HUDEP-2 (cell line): ENCODE data around the gene HES4.
"Not testable (repeated sequence)": the region's sequence is repeated elsewhere in the genome, so short reads cannot be mapped to it uniquely, and the experiment has no call there.

ENCODE experiments used
- DNase-seq, 76 experiments: peaks; one replicate each; lab custom pipeline; 2025; ENCODE audit not compliant: unreplicated experiment in 76 of 76; lab: John Stamatoyannopoulos, UW

The HES4 gene

GRCh38 chr1:1019122-1019999 lies 19.5 kb upstream of the HES4 start:
- DNase-seq, result peak in 66 of 76 experiments; percentile 18 to 89 (median 70)

DNA sequence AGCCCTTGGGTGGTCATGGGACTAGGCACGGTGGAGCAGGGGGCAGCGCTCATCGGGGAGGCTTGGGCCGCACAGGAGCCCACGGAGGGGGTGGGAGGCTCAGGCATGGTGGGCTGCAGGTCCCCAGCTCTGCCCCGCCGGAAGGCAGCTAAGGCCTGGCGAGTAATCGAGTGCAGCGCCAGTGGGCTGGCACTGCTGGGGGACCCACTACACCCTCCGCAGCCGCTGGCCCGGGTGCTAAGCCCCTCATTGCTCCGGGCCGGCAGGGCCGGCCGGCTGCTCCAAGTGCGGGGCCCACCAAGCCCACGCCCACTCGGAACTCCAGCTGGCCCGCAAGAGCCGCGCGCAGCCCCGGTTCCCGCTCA lies 18.4 kb upstream of the HES4 start:
- not testable (repeated sequence) for DNase-seq

GRCh38 chr1:1017397-1018320 lies 17.8 kb upstream of the HES4 start:
- DNase-seq, result not testable (repeated sequence)

GRCh38 chr1:1014799-1015681 lies 15.1 kb upstream of the HES4 start:
- DNase-seq, result peak in 21 of 76 experiments; percentile 7 to 52 (median 21)

DNA sequence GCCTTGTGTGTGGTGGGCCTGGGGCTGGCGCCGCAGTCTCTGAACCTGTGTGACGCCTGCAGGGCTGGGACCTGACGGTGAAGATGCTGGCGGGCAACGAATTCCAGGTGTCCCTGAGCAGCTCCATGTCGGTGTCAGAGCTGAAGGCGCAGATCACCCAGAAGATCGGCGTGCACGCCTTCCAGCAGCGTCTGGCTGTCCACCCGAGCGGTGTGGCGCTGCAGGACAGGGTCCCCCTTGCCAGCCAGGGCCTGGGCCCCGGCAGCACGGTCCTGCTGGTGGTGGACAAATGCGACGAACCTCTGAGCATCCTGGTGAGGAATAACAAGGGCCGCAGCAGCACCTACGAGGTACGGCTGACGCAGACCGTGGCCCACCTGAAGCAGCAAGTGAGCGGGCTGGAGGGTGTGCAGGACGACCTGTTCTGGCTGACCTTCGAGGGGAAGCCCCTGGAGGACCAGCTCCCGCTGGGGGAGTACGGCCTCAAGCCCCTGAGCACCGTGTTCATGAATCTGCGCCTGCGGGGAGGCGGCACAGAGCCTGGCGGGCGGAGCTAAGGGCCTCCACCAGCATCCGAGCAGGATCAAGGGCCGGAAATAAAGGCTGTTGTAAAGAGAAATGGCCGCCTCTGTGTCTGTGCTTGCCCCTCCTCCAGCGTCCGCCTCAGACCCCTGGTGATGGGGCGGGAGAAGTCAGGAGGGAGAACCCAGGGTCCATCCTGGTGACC lies 14.2 kb upstream of the HES4 start:
- DNase-seq, result no peak

DNA sequence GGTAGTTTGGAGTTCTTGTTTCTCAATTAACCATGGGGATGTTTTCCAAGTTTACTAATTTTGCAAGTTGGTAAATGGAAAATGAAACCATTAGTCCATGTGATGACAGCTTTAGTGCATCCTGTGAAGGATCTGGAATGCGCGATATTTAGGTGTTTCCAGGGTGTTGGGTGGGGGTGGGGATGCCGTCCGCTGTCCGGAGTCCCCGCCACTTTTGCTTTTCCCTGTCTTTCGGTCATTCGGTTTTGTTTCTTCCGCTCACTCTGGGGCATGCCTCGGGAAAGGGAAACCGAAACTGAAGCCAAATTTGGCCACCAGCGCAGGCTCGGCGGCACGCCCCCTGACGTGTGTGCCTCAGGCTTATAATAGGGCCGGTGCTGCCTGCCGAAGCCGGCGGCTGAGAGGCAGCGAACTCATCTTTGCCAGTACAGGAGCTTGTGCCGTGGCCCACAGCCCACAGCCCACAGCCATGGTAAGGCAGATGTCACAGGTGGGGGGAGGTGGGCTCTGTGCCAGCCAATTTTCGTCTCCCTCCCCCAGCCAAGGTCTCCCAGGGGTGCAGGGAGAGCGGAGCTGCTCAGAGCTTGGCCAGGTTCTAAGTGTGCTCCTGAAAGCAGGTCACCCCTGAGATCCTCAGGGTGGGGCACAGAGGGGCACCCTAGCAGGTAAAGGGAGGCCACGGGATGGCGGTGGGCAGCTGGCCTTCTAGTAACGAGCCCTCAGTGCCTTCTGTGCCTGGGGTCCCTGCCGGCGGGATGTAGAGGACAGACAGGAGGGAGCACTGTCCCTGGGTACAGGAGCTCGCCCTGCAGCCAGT lies 13.4 kb upstream of the HES4 start, which contains the start of gene ISG15:
ISG15 (plus strand) TSS at position 393 of the 817 bp plus-strand sequence; CDS start at position 470, 77 bp downstream.
- DNase-seq, result peak in 71 of 76 experiments; percentile 29 to 85 (median 70)

DNA sequence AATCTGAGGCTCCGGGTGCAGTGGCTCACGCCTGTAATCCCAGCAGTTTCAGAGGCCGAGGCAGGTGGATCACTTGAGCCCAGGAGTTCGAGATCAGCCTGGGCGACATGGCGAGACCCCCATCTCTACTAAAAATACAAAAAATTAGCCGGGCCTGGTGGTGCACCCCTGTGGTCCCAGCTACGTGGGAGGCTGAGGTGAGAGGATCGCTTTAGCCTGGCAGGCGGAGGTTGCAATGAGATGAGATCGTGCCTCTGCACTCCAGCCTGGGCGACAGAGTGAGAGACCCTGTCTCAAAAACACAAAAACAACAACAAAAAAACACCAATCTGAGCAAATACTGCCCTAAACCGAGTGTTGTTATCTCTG lies 12.8 kb upstream of the HES4 start:
- DNase-seq, result not testable (repeated sequence)

DNA sequence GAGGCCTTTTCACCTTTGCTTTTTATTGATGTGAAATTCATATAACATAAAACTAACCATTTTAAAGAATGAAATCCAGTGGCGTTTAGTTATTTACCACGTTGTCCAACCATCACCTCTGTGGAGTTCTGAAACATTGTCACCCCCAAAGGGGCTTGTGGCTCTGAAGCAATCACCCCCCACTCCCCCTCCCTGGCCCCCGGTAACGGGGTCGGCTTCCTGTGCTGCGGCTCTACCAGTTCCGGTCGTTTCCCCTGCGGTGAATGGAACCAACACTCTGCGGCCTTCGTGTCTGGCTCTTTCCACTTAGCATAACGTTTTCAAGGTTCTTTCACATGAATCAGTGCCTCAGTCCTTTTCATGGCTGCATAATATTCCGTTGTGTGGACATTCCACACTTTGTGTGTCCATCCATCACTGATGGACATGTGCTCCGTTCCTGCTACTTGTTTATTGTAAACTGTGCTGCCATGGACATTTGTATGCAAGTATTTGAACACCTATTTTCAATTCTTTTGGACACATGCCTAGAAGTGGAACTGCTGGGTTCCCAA lies 11.6 kb upstream of the HES4 start:
- no peak for DNase-seq

GRCh38 chr1:1010131-1010530 lies 10.2 kb upstream of the HES4 start:
- DNase-seq, result not testable (repeated sequence)

DNA sequence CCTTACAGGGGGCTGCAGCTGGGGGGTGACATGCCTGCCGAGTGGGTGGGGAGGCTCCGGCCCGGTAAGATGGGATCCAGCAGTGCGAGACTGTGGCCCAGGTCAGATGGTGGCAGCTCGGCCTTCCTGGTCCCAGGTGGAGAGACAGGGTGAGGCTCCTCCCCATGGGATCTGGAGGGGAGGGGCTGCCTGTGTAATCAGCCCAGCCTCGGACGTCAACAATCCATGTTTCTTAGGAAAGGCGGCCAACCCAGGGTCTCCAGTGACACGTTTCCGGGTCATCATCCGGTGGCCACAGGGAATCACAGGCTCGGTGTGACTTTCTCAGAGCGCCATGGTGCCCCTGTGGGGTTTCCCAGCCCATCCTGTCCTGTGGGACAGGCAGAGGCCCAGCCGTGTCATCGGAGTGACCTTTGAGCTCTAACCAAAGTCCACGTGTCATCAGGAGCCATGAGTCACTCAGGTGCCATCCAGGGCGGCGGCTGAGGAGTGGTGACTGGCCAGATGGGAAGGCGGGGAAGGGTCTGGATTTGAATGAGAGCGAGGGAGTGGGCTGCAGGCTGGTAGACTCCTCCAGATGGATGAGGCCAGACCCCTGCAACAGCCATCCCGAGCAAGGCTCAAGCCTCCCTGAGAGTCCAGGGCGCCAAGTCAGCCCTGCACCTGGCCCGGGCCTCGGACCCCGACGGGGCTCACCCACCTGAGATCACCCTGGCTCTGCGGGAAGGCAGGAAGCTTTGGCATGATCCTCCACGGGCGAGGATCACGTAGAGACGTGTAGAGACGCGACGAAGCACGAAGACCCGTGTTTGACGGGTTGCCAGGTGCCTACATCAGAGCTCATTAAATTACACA lies 6.6 kb upstream of the HES4 start:
- no peak for DNase-seq

DNA sequence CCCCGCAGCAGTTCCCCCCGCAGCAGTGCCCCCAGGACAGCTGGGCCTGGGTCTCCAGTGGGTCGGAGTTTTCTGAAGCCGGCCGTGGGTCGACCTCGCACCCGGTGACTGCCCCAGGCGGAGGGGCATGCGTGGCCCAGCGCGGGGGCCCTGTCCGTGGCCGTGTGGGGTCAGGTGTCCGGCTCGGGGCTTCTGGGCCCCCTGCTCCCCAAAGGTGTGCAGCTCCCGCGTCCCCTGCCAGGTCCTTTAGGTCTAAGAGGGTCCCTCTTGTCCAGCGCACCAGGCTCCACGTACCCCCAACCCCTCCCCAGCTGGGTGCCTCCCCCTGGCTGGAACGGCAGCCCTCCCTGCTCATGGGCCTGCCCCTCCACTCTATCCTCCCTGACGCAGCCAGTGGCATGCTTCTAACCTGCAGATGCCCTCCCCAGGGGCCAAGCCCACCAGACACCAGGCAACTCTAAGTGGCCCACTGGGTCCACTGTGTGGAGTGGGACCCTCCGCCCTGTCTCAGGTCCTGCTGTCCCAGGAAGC lies 5.9 kb upstream of the HES4 start:
- no peak for DNase-seq

DNA sequence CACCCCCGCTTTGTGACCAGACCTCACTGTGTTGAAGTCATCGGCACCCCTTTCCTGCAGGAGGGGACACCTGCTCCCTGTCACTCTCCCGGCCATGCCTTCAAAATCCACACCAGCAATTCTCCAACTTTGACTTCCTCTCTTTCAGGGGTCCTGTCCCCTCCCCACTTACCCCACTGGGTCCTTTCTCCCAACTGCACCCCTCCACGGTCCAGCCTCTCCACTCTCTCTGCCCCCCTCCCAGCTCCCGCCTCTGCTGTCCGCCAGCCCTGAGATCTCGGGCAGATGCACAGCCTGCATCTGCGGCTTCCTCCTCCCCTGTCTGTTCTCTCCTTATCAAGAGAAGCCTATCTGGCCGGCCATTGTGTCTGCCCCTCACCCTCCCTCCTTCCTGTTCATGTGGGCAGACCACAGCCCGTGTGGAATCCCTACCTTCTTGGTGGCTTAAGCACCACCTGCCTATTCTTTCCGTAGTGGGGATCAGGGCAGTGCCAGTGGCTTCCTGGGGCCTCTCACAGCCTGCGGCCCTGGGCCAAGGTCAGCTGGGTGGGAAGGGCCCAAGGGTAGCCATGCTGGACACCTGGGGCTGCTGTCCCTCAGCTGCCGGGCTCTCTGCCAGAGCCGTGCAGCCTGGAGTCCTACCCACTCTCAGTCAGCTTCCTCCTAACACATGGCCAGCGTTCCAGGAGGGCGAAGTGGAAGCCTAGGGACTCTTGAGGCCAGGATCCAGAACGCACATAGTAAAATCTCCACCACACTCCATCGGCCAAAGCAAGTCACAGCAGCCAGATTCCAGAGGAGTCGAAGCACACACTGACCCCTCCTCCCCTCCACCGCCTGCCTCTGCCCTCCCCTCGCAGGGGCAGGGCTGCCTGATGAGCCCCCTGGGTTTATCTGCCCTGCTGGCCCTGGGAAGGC lies 5.1 kb upstream of the HES4 start:
- peak in 50 of 76 experiments; percentile 6 to 67 (median 41) for DNase-seq

DNA sequence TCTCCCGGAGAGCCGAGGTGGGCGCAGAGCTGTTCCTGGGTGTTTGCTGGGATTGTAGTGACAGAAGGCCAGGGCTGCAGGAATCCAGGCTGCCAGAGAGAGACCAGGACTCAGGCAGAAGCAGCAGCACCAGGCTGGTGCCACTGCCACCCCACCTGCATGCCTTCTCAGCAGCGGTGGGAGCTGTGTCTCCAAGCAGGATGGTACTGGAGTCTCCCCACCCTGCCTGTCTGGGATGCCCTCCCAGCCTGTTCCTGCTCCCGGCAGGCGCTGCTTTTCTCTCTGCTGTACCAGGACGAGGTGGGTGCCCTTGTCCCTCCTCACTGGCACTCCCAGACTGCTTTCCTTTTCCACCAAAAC lies 4.5 kb upstream of the HES4 start:
- no peak for DNase-seq

- DNase-seq, result no peak
Observed at GRCh38 chr1:1003618-1004419, 3.9 kb upstream of the HES4 start.

GRCh38 chr1:1001057-1001783 lies 1.3 kb upstream of the HES4 start:
- DNase-seq, result peak in 2 of 76 experiments; percentile 43 to 86
